PC-3 (cell line): Measurements from ENCODE around the gene PAX4. TPM values are rescaled to one million over a fixed set of nuclear protein-coding genes. Genes with fewer than 3 reads are reported as not detected.

Experiments used
- ATAC-seq: fragments of 200-7000 bp; cut with Tn5 transposase; 2 replicates; pipeline ENCODE4 v1.9.1; 2020; ENCODE audit warnings: mild to moderate bottlenecking, moderate library complexity
- BruUV-seq: library from RNA; stranded (reverse); fragments of 400-500 nt; replicated peaks from 2 replicates; lab custom pipeline; 2021; lab: Mats Ljungman, UMichigan
- CTCF ChIA-PET: fragments of 300-600 bp; sonication (Branson Sonifier 250); formaldehyde crosslinking; loops from one replicate; lab custom pipeline; 2022; ENCODE audit warnings: antibody characterized with exemption; lab: Charles Lee
- POLR2A ChIA-PET: fragments of 300-600 bp; sonication (Branson Sonifier 250); formaldehyde crosslinking; loops from one replicate; lab custom pipeline; 2022; ENCODE audit warnings: antibody characterized with exemption; ENCODE audit not compliant: unreplicated experiment; lab: Charles Lee
- DNase-seq: peaks from one replicate; pipeline ENCODE4 v3.0.0-alpha.2; 2015
- H2AFZ ChIP-seq: fragments of 300-600 bp; sonication (generic); 2 replicates; pipeline ENCODE4 v1.6.0; 2016; ENCODE audit warnings: antibody characterized with exemption, low read length
- H3F3A ChIP-seq: fragments of 300-600 bp; sonication (generic); one replicate; pipeline ENCODE4 v1.6.0; 2017; ENCODE audit warnings: antibody characterized with exemption, low read length, control low read depth, mild to moderate bottlenecking; ENCODE audit not compliant: unreplicated experiment
- H3K27ac ChIP-seq: fragments of 300-600 bp; sonication (generic); 2 replicates; pipeline ENCODE4 v1.5.1; 2016; ENCODE audit warnings: mild to moderate bottlenecking, low read length
- H3K27me3 ChIP-seq: fragments of 300-600 bp; sonication (generic); 2 replicates; pipeline ENCODE4 v1.6.1; 2016; ENCODE audit warnings: low read length, mixed read lengths
- H3K36me3 ChIP-seq: fragments of 300-600 bp; sonication (generic); 2 replicates; pipeline ENCODE4 v1.6.1; 2016; ENCODE audit warnings: low read depth, mixed run types, low read length, mixed read lengths
- H3K4me1 ChIP-seq: fragments of 300-600 bp; sonication (generic); 2 replicates; pipeline ENCODE4 v1.5.1; 2016; ENCODE audit warnings: low read length; ENCODE audit not compliant: insufficient read depth
- H3K4me2 ChIP-seq: fragments of 300-600 bp; sonication (generic); 2 replicates; pipeline ENCODE4 v1.6.0; 2016; ENCODE audit warnings: low read length
- H3K4me3 ChIP-seq: fragments of 300-600 bp; sonication (generic); 2 replicates; pipeline ENCODE4 v1.5.1; 2016; ENCODE audit warnings: mild to moderate bottlenecking, low read length, mixed read lengths
- H3K79me2 ChIP-seq: fragments of 300-600 bp; sonication (generic); 2 replicates; pipeline ENCODE4 v1.6.1; 2017; ENCODE audit warnings: low read length, mixed read lengths
- H3K9ac ChIP-seq: fragments of 300-600 bp; sonication (generic); 2 replicates; pipeline ENCODE4 v1.6.0; 2016; ENCODE audit warnings: mild to moderate bottlenecking, low read length
- H3K9me2 ChIP-seq: fragments of 300-600 bp; sonication (generic); replicated peaks from 2 replicates; pipeline ENCODE4 v1.6.1; 2016; ENCODE audit warnings: mixed run types, low read length, mixed read lengths
- H3K9me3 ChIP-seq: fragments of 300-600 bp; sonication (generic); 2 replicates; pipeline ENCODE4 v1.6.1; 2016; ENCODE audit warnings: low read length, mixed read lengths
- H4K20me1 ChIP-seq: fragments of 300-600 bp; sonication (generic); 2 replicates; pipeline ENCODE4 v1.6.1; 2016; ENCODE audit warnings: low read length, mixed read lengths
- CTCF ChIP-seq: fragments of 300-600 bp; sonication (generic); conservative IDR thresholded peaks from 2 replicates; pipeline ENCODE4 v1.5.1; 2017; ENCODE audit warnings: antibody characterized with exemption, low read depth, mild to moderate bottlenecking, low read length
- EZH2 ChIP-seq: fragments of 300-600 bp; sonication (generic); IDR thresholded peaks from one replicate; pipeline ENCODE4 v1.6.1; 2017; ENCODE audit warnings: antibody characterized with exemption, mild to moderate bottlenecking, low read length; ENCODE audit not compliant: unreplicated experiment
- EZH2phosphoT487 ChIP-seq: fragments of 300-600 bp; sonication (generic); IDR thresholded peaks from 2 replicates; pipeline ENCODE4 v1.6.1; 2018; ENCODE audit warnings: mild to moderate bottlenecking, antibody characterized with exemption, low read length, borderline replicate concordance
- intact Hi-C: fragments of 100-400 bp; cut with micrococcal nuclease; formaldehyde crosslinking; loops from 2 replicates; pipeline ENCODE4 v1.9.0; 2023
- total RNA-seq: library from RNA; depleted of rRNA; stranded (reverse); fragments of >200 nt; gene quantifications from 2 replicates; pipeline ENCODE4 v1.2.3, GENCODE V29; 2014

PAX4 gene
- total RNA-seq, 1 experiment from 2014 or later, result not detected

- no peak overlapping the region for H3K27ac ChIP-seq
- no peaks in the 10 kb centered on the region for H3K79me2 ChIP-seq
- ATAC-seq (no peak), DNase-seq (no peak)
- no peaks in the 10 kb centered on the region for H3K9me2 ChIP-seq
- no peaks in the 10 kb centered on the region for H4K20me1 ChIP-seq
- no peak overlapping the region for H3K4me2 ChIP-seq
- H3F3A ChIP-seq, result no peaks in the 10 kb centered on the region
- no peaks in the 10 kb centered on the region for H3K9me3 ChIP-seq
- CTCF ChIA-PET, result no interaction called here
- TF ChIP-seq CTCF, result no peak
- TF ChIP-seq EZH2phosphoT487, result no peak
- no peak for TF ChIP-seq EZH2
- peaks cover 47% of the 10 kb centered on the region for H3K27me3 ChIP-seq
- intact Hi-C loops, result no loop called here
- H2AFZ ChIP-seq, result no peak overlapping the region
- BruUV-seq, result no TSS peak
- no peak overlapping the region for H3K4me3 ChIP-seq
- POLR2A ChIA-PET, result no interaction called here
- no peaks in the 10 kb centered on the region for H3K36me3 ChIP-seq
- H3K9ac ChIP-seq, result no peak overlapping the region
- no peaks in the 10 kb centered on the region for H3K4me1 ChIP-seq
Observed at GRCh38 chr7:127625331-127625730, 7.4 kb upstream of the PAX4 start.

GRCh38 chr7:127620406-127621233 is 2.7 kb upstream of the PAX4 start:
- Histone ChIP-seq H3K9me3 (no peaks in the 10 kb centered on the region), H3K9me2 (no peaks in the 10 kb centered on the region), H4K20me1 (no peaks in the 10 kb centered on the region), H3K9ac (no peak overlapping the region), H3F3A (no peaks in the 10 kb centered on the region), H3K27ac (no peak overlapping the region), H3K79me2 (no peaks in the 10 kb centered on the region), H3K36me3 (no peaks in the 10 kb centered on the region), H2AFZ (no peak overlapping the region), H3K27me3 (peaks cover 94% of the 10 kb centered on the region), H3K4me2 (no peak overlapping the region), H3K4me3 (no peak overlapping the region), H3K4me1 (no peaks in the 10 kb centered on the region)
- no peak for TF ChIP-seq CTCF
- TF ChIP-seq EZH2, result no peak
- no peak for TF ChIP-seq EZH2phosphoT487
- ChIA-PET POLR2A (no interaction called here), CTCF (interaction anchor here (0.6 kb wide), 1 partner anchor 63 kb away, joined by 4 read pairs; no protein-coding TSS in a partner anchor)
- BruUV-seq, result no TSS peak
- intact Hi-C loops, result no loop called here
- DNase-seq, result no peak
- ATAC-seq, result peak; percentile 18; the same call in 1 of the 2 replicates
